Natural killer cell (primary cell): ENCODE results near the gene LAMB1. TPM values are rescaled to one million over a fixed set of nuclear protein-coding genes. Genes with fewer than 3 reads are reported as not detected.

Experiments
- ATAC-seq, 3 donors: fragments of 150-1000 bp in 2 of 3; fragments of 200-7000 bp in 1 of 3; cut with Tn5 transposase; 1 replicate in 1 of 3; 2 replicates in 2 of 3; pipeline ENCODE4 v1.10.0; 2021; ENCODE audit warnings: mild to moderate bottlenecking in 2 of 3, moderate library complexity in 2 of 3
- DNase-seq, 2 donors: peaks; one replicate each; pipeline versions ENCODE4 v3.0.0 to v3.0.0-alpha.2; 2013 to 2021; ENCODE audit warnings: mixed read lengths in 1 of 2
- H3K27ac ChIP-seq: one replicate; pipeline ENCODE4 v1.5.1; 2013; ENCODE audit warnings: mild to moderate bottlenecking, low read length
- H3K27me3 ChIP-seq: one replicate; pipeline ENCODE4 v1.6.1; 2013; ENCODE audit warnings: low read length; ENCODE audit not compliant: control insufficient read depth, insufficient read depth
- H3K36me3 ChIP-seq: one replicate; pipeline ENCODE4 v1.6.1; 2013; ENCODE audit warnings: low read length; ENCODE audit not compliant: control insufficient read depth, insufficient read depth
- H3K4me1 ChIP-seq: one replicate; pipeline ENCODE4 v1.6.1; 2013; ENCODE audit warnings: low read length; ENCODE audit not compliant: control insufficient read depth, insufficient read depth
- H3K4me3 ChIP-seq: one replicate; pipeline ENCODE4 v1.5.1; 2013; ENCODE audit warnings: low read length
- H3K9me3 ChIP-seq: one replicate; pipeline ENCODE4 v1.6.1; 2013; ENCODE audit warnings: low read length; ENCODE audit not compliant: control insufficient read depth, insufficient read depth
- H3K27ac Mint-ChIP-seq, 2 donors: one replicate each; pipeline ENCODE4 v1.8.0; 2022; ENCODE audit warnings: mild to moderate bottlenecking in 2 of 2, mixed read lengths in 2 of 2, moderate library complexity in 1 of 2
- H3K27me3 Mint-ChIP-seq, 2 donors: one replicate each; pipeline ENCODE4 v1.8.0; 2022; ENCODE audit warnings: low read depth in 2 of 2, mixed read lengths in 2 of 2
- H3K36me3 Mint-ChIP-seq: one replicate; pipeline ENCODE4 v1.8.0; 2022; ENCODE audit warnings: mixed read lengths
- H3K4me1 Mint-ChIP-seq, 2 donors: one replicate each; pipeline ENCODE4 v1.8.0; 2022; ENCODE audit warnings: mixed read lengths in 2 of 2
- H3K4me3 Mint-ChIP-seq: one replicate; pipeline ENCODE4 v1.8.0; 2022; ENCODE audit warnings: mild to moderate bottlenecking, moderate library complexity, mixed read lengths
- H3K9me3 Mint-ChIP-seq, 2 donors: one replicate each; pipeline ENCODE4 v1.8.0; 2022; ENCODE audit warnings: mixed read lengths in 2 of 2
- CTCF ChIP-seq: fragments of 200-600 bp; IDR thresholded peaks from one replicate; pipeline ENCODE4 v1.8.0; 2022; ENCODE audit warnings: antibody characterized with exemption
- WGBS: methylation state at CpG from one replicate; pipeline ENCODE4 v1.1.7; 2013; ENCODE audit warnings: missing lambda C conversion rate; ENCODE audit not compliant: insufficient coverage; 5-methylcytosine and 5-hydroxymethylcytosine counted together
- intact Hi-C: fragments of 100-400 bp; cut with micrococcal nuclease; formaldehyde crosslinking; loops from one replicate; pipeline ENCODE4 v1.14.2; 2022
- total RNA-seq, 4 donors: library from RNA; stranded (reverse); fragments of 120-200 nt in 1 of 4; gene quantifications; one replicate each; pipeline versions ENCODE4 v1.2.3 to v1.2.4, GENCODE V29; 2013 to 2022

The LAMB1 gene
- total RNA-seq, 3 donors from 2014 or later (not counting 1 experiment from before 2014, with no cell fraction given): not detected

DNA sequence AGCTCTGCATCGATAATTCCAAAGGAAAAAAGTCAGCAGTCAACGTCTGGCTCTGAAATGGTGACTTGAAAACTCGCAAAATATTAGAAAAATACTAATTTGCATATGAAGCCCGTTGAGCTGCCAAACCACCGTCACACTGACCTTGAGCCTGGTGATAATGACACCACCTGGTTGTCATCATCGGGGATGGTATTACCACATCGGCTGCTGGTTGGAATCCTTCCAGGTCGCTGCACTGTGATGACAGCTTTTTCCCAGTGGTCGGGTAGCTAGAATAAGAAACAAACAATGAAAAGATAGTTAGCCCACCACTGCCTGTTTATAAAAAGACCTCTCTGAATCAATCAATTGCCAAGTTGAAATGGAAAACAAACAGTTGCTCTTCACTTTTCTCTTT, 41.6 kb downstream of the LAMB1 start:
- H3K4me3 Mint-ChIP-seq: no peak overlapping the region
- peaks cover 10% of the 10 kb centered on the region in 2 donors for H3K27me3 Mint-ChIP-seq
- Histone ChIP-seq H3K36me3 (no peaks in the 10 kb centered on the region), H3K9me3 (no peaks in the 10 kb centered on the region), H3K4me3 (no peak overlapping the region), H3K4me1 (no peaks in the 10 kb centered on the region), H3K27me3 (no peaks in the 10 kb centered on the region), H3K27ac (no peak overlapping the region)
- TF ChIP-seq CTCF: no peak
- intact Hi-C loops: no loop called here
- H3K9me3 Mint-ChIP-seq: no peaks in the 10 kb centered on the region
- H3K27ac Mint-ChIP-seq: no peak overlapping the region
- no peak for ATAC-seq
- no peaks in the 10 kb centered on the region for H3K4me1 Mint-ChIP-seq
- no peaks in the 10 kb centered on the region for H3K36me3 Mint-ChIP-seq
- DNase-seq: no peak
- WGBS: 88% methylated on average over 9 of the region's 9 CpGs

DNA sequence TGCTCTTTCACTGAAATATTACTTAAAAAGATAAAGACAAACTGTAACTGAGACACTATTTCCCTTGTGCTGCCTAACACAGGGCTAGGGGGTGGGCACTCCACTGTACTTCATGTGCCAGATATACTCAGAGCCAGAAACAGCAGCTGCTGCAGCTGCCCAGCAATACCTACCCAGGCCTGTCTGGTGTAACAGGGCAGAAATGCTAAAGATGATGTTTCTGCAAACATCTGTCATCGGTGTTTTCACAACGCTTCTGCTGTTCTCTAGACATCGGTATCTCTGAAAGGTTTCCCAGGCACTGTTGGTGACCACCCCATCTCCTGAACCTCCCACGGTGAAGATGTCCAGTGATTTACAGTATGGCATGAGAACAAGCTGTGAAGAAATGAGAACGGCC, 42.7 kb downstream of the LAMB1 start:
- Mint-ChIP-seq H3K4me1 (no peaks in the 10 kb centered on the region), H3K4me3 (no peak overlapping the region), H3K27ac (no peak overlapping the region), H3K36me3 (no peaks in the 10 kb centered on the region), H3K9me3 (no peaks in the 10 kb centered on the region), H3K27me3 (peaks cover 10% of the 10 kb centered on the region in 2 donors)
- Histone ChIP-seq H3K27ac (no peak overlapping the region), H3K9me3 (no peaks in the 10 kb centered on the region), H3K4me1 (no peaks in the 10 kb centered on the region), H3K27me3 (no peaks in the 10 kb centered on the region), H3K36me3 (no peaks in the 10 kb centered on the region), H3K4me3 (no peak overlapping the region)
- ATAC-seq (no peak), DNase-seq (no peak)
- intact Hi-C loops: no loop called here
- TF ChIP-seq CTCF: no peak
- 91% methylated on average over 5 of the region's 5 CpGs for WGBS

- Mint-ChIP-seq H3K27me3 (peaks cover 7 to 10% of the 10 kb centered on the region in 2 donors), H3K4me1 (no peaks in the 10 kb centered on the region), H3K4me3 (no peak overlapping the region), H3K36me3 (no peaks in the 10 kb centered on the region), H3K27ac (no peak overlapping the region), H3K9me3 (no peaks in the 10 kb centered on the region)
- H3K4me1 ChIP-seq: no peaks in the 10 kb centered on the region
- no peak for ATAC-seq
- H3K27ac ChIP-seq: no peak overlapping the region
- no peaks in the 10 kb centered on the region for H3K27me3 ChIP-seq
- H3K36me3 ChIP-seq: no peaks in the 10 kb centered on the region
- H3K9me3 ChIP-seq: no peaks in the 10 kb centered on the region
- TF ChIP-seq CTCF: no peak
- no peak for DNase-seq
- intact Hi-C loops: no loop called here
- WGBS: 83% methylated on average over 10 of the region's 10 CpGs
- no peak overlapping the region for H3K4me3 ChIP-seq
Measured at GRCh38 chr7:107959527-107959898, 43.4 kb downstream of the LAMB1 start.

GRCh38 chr7:107958764-107959526, 44.0 kb downstream of the LAMB1 start:
- intact Hi-C loops: no loop called here
- no peak for ATAC-seq
- WGBS: 89% methylated on average over 14 of the region's 14 CpGs

More at GRCh38 chr7:107958764-107959526, 44.0 kb downstream of the LAMB1 start:
- H3K9me3 ChIP-seq: no peaks in the 10 kb centered on the region
- Mint-ChIP-seq H3K4me1 (no peaks in the 10 kb centered on the region), H3K27me3 (peaks cover 7 to 10% of the 10 kb centered on the region in 2 donors), H3K36me3 (no peaks in the 10 kb centered on the region), H3K4me3 (no peak overlapping the region), H3K27ac (no peak overlapping the region), H3K9me3 (no peaks in the 10 kb centered on the region)
- no peaks in the 10 kb centered on the region for H3K4me1 ChIP-seq
- no peak for TF ChIP-seq CTCF
- no peak for DNase-seq
- H3K36me3 ChIP-seq: no peaks in the 10 kb centered on the region
- no peak overlapping the region for H3K27ac ChIP-seq
- H3K4me3 ChIP-seq: no peak overlapping the region
- no peaks in the 10 kb centered on the region for H3K27me3 ChIP-seq
